ENCODE results near the gene ZSCAN30. TPM values are rescaled to one million over a fixed set of nuclear protein-coding genes. Genes with fewer than 3 reads are reported as not detected.

ZSCAN30 gene
- total RNA-seq, 1 donor from 2014 or later: 15.5 TPM

GRCh38 chr18:35283923-35284794 is 5.9 kb downstream of the ZSCAN30 start:
- DNase-seq (ENCODE audit: low spot score in 2 of 2) (no peak), FAIRE-seq (no peak)

DNA sequence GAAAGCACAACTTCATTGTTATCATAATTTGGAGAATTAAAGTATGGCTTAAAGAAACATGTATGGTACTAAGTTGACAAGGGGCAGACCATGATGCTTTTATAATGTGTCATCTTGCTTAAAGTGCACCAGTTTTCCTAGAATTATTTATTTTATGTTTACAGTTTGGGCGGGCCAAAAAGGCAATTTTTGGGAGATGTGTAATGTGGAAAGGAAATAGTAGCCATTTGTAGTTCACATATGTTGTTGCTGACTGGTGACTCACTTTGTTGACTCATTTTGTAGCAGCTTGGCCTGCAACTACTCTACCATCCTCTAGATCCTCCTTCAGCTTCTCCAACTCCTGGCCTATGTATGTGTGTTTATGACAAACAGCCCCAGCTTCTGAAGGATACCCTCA is 7.7 kb downstream of the ZSCAN30 start:
- DNase-seq (ENCODE audit: low spot score in 2 of 2): no peak
- no peak for FAIRE-seq

DNA sequence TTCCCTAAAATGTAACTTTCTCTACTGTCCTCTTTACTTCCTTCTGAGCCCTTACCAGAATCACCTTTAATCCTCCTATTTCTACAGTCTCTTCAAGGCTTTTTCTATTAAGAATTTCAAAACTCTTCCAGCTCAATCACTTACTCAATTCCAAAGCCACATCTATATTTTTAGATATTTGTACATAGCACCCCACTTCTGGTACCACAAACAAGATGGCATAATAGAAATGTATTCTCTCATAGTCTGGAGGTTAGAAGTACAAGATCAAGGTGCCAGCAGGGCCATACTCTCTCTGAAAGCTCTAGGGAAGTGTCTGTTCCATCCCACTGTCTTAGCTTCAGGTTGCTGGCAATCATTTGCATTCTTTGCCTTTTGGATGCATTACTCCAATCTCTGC is 11.1 kb downstream of the ZSCAN30 start:
- FAIRE-seq (no peak), DNase-seq (ENCODE audit: low spot score in 2 of 2) (no peak)

DNA sequence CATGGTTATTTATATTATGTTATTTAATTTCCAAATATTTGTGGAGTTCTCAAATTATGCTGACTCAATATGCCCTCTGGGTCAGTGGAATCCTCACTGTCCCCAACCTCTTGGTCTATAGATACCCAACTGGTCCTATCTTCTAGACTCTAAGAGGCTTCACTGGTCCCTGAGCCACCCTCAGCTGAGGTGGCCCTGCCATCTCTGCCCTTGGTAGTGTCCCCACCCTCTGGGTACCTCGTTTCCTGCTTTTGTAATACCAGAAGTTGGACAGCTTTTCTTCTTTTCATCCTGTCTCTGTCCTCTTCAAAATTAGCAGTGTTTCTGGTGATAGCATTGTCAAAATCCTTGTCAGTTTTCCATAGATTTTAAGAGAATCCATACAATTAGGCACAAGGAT is 11.9 kb downstream of the ZSCAN30 start:
- no peak for FAIRE-seq

GRCh38 chr18:35277633-35278032 is 12.4 kb downstream of the ZSCAN30 start:
- DNase-seq (ENCODE audit: low spot score in 2 of 2): no peak
- FAIRE-seq: no peak

More for the DNA sequence above, 11.9 kb downstream of the ZSCAN30 start:
- no peak for DNase-seq (ENCODE audit: low spot score in 2 of 2)

DNA sequence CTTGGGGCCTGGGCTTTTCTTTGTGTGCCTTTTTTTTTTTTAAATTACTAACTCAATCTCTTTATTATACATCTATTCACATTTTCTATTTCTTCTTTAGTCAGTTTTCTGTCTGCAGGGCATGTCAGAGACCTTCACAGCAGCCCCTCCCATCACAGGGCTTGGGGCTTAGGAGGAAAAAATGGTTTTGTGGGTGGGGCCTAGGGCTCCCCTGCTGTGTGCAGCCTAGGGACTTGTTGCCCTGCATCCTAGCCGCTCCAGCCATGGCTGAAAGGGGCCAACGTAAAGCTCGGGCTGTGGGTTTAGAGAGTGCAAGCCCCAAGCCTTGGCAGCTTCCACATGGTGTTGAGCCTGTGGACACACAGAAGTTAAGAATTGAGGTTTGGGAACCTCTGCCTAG is 13.8 kb downstream of the ZSCAN30 start:
- FAIRE-seq: no peak
- DNase-seq (ENCODE audit: low spot score in 2 of 2): no peak

DNA sequence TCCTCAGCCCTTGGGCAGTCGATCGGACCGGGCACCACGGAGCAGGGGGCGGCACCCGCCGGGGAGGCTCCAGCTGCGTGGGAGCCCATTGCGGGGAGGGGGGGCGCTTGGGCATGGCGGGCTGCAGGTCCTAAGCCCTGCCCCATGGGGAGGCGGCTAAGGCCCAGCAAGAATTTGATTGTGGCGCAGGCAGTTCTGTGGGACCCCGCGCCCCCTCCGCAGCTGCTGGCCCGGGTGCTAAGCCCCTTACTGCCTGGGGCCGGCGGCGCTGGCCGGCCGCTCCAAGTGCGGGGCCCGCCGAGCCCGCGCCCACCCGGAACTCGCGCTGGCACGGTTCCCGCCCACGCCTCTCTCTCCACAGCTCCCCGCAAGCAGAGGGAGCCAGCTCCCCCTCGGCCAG is 18.4 kb downstream of the ZSCAN30 start:
- no peak for FAIRE-seq

GRCh38 chr18:35268821-35269220 is 21.2 kb downstream of the ZSCAN30 start:
- FAIRE-seq: no peak

More for the DNA sequence above, 18.4 kb downstream of the ZSCAN30 start:
- no peak for DNase-seq (ENCODE audit: low spot score in 2 of 2)

GRCh38 chr18:35267809-35268208 is 22.2 kb downstream of the ZSCAN30 start:
- DNase-seq (ENCODE audit: low spot score in 2 of 2) (no peak), FAIRE-seq (no peak)

More at GRCh38 chr18:35268821-35269220, 21.2 kb downstream of the ZSCAN30 start:
- no peak for DNase-seq (ENCODE audit: low spot score in 2 of 2)

DNA sequence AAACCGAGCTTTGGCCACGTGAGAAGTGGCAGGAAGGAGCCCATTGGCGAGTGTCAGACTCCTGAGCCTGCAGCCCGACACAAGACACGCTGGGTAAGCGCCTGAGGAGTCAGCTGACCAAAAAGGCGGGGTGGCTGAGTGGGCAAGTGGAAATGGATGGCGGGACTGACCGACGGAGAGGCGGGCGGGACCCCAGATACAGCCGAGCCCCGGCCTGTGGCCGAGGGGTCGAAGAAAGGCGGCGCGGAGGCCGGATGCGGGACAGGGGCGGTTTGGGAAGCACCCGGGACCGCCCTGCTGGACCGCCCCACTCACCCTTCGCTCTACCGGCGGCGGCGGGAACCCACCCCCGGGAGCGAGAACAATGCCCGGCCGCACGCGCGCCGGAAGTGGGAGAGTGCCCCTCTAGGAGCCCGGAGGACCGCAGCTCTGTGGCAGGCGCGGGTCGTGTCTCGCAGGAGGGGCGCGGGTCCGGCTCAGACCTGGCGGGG is 22.8 kb downstream of the ZSCAN30 start:
- FAIRE-seq (no peak), DNase-seq (ENCODE audit: low spot score in 2 of 2) (peak; percentile 73 to 74)

DNA sequence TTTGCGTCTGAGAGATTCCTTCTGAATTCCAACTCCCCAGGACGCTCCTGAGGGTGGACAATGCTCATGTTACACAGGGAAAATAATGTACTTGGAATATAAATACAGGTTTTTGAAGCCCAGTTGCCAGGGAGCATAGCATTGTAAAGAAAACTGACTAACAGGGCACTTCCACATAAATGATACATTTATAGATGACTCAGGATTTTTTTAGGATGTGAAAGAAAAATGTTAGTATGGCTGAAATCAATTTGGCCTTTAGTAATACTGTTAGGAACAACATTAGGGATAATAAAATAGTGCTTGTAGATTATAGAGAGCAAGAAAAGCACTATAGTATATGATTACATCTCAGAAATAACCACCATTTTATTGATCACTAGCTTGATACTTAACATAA is 25.6 kb downstream of the ZSCAN30 start:
- DNase-seq (ENCODE audit: low spot score in 2 of 2): no peak
- no peak for FAIRE-seq

DNA sequence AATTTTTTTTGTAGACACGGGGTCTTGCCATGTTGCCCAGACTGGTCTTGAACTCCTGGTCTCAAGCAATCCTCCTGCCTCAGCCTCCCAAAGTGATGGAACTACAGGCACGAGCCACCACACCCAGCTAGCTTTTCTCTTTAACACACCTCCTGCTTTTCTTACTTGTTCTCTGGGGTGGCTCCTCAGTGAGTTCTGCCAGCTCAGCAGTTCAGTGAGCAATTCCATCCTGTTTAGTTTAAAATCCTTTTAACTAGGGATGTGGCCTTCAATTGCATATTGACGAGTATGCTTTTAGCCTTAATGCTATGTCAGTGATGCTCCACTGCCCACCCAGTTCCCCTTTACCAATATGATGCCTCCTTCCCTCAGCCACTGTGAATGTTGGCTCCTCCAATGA is 33.1 kb downstream of the ZSCAN30 start:
- DNase-seq (ENCODE audit: low spot score in 2 of 2) (no peak), FAIRE-seq (no peak)

DNA sequence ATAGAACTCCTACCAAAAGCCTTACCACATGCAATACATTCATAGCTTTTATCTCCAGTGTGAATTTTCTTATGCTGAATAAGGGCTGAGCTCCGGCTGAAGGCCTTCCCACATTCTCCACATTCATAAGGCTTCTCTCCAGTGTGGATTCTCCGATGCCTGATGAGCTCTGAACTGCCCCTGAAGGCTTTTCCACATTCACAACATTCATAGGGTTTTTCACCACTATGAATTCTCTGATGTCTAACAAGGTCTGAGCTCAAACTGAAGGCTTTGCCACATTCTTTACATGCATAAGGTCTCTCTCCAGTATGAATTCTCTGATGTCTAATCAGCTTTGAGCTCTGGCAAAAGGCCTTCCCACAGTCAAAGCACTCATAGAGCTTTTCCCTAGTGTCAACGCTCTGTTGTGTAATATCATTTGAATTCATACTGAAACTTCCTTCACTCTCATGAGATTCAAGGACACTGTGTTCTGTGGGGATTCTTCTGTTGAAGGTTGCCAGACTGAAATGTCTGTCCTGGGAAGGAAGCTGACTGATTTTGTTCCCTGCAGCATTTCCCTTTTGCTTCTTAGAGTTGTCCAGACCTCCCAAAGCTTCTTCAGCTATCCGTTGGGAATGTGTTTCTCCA is 36.3 kb downstream of the ZSCAN30 start:
- FAIRE-seq (no peak), DNase-seq (ENCODE audit: low spot score in 2 of 2) (no peak)

GRCh38 chr18:35252466-35252865 is 37.6 kb downstream of the ZSCAN30 start:
- FAIRE-seq: no peak
- no peak for DNase-seq (ENCODE audit: low spot score in 2 of 2)

GRCh38 chr18:35248429-35248828 is 41.6 kb downstream of the ZSCAN30 start:
- DNase-seq (ENCODE audit: low spot score in 2 of 2) (no peak), FAIRE-seq (no peak)

DNA sequence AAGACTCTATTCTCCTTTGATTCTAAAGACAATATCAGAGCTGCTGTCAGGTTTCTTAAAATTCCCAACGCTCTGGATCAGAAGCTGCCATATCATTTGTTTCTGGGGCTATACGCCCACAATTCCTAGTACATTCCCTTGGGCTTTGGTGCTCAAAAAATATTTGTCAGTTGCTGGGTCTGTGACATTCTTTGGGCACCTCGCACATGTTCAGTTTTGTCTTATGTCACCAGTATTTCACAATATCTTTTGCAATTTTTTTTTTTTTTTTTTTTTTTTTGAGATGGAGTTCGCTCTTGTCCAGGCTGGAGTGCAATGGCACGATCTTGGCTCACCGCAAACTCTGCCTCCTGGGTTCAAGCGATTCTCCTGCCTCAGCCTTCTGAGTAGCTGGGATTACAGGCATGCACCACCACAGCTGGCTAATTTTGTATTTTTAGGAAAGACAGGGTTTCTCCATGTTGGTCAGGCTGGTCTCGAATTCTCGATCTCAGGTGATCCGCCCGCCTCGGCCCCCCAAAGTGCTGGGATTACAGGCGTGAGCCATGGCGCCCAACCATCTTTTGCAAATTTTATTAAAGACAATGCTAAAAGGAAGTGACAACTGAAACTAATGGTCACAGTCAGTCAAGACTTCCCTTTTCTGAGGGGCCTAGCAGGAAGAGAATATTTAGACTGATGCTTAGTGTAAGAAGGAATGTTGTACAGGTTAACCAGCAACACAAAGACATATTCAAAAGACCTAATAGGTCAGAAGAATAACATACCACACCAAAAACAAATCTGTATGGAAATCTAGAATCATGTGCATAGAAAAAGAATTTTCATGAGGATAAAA is 42.4 kb downstream of the ZSCAN30 start:
- no peak for DNase-seq (ENCODE audit: low spot score in 2 of 2)
- no peak for FAIRE-seq

- FAIRE-seq: no peak
- DNase-seq (ENCODE audit: low spot score in 2 of 2): no peak
These were observed 43.2 kb downstream of the ZSCAN30 start for GRCh38 chr18:35246831-35247230.

GRCh38 chr18:35245719-35246317 is 44.2 kb downstream of the ZSCAN30 start:
- no peak for DNase-seq (ENCODE audit: low spot score in 2 of 2)
- FAIRE-seq: no peak

DNA sequence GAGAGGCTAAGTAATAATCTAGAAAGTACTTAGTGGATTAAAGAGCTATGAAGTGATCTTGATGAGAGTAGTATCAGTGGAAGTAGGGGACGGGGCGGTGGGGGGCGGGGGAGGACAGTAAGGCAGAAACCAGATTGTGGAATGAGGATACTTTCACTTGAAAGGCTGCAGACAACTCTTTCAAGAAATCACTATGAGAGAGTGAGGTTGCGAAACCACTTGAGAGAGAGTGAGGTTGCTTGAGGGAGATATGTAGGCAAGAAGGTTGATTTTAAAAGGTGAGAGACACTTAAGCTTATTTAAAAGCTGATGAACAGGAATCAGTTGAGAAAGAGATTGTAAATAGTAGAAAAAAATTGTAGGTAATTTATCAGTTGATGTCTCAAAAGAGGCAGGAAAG is 45.4 kb downstream of the ZSCAN30 start:
- DNase-seq (ENCODE audit: low spot score in 2 of 2) (no peak), FAIRE-seq (no peak)

DNA sequence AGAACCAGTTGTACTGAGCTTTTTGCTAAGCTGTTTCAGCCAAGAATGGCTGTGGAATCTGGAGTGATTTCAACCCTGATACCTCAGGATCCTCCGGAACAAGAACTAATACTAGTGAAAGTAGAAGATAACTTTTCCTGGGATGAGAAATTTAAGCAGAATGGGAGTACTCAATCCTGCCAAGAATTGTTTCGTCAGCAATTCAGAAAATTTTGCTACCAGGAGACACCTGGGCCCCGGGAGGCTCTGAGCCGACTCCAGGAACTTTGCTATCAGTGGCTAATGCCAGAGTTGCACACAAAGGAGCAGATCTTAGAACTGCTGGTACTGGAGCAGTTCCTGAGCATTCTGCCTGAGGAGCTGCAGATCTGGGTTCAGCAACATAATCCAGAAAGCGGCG is 47.6 kb downstream of the ZSCAN30 start:
- FAIRE-seq: no peak
- DNase-seq (ENCODE audit: low spot score in 2 of 2): no peak

DNA sequence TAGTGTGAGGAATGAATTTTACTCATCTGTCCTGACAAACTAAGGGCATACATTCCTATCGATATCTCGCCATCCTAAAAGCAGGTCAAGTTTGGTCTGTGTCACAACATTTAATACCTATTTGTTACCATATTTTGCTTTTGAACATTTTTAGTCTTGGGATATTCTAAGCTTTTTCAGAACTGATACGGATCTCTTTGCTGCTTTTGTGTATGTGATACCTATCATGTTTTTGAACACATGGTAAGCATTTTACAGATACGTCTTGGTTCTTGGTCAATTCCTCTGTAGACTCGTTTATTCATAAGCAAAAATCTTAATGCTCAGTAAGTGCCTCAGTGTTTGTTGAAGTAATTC is 48.6 kb downstream of the ZSCAN30 start:
- DNase-seq (ENCODE audit: low spot score in 2 of 2) (no peak), FAIRE-seq (no peak)
